ENCODE results near the gene UBXN4.
"Not testable (repeated sequence)": the region's sequence is repeated elsewhere in the genome, so short reads cannot be mapped to it uniquely, and the experiment has no call there.

DNA sequence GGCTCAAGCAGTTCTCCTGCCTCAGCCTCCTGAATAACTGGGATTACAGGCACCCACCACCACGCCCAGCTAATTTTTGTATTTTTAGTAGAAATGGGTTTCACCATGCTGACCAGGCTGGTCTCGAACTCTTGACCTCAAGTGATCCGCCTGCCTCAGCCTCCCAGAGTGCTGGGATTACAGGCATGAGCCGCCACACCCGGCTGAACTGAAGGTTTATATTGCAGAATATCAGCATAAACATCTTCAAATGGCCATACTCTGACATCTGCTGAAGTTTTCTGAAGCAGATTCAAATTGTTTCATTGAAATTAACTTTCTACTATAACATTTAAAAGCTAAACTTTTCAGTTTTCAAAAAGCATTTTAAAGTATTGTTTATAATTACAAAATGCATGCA lies 37.6 kb upstream of the UBXN4 start:
- not testable (repeated sequence) for TF ChIP-seq CTCF (conservative IDR thresholded peaks at IDR 0.05); ZFX (IDR thresholded peaks at IDR 0.05)

All from C4-2B (cell line).